HG03354 (cell line): ENCODE results near the gene SLC29A3.
"Not testable (repeated sequence)": the region's sequence is repeated elsewhere in the genome, so short reads cannot be mapped to it uniquely, and the experiment has no call there.

Experiments used
- ATAC-seq: cut with Tn5 transposase; IDR thresholded peaks from one replicate; pipeline ENCODE4 v1.9.1; 2021; ENCODE audit warnings: mild to moderate bottlenecking; ENCODE audit not compliant: unreplicated experiment, poor library complexity, severe bottlenecking

SLC29A3 gene

DNA sequence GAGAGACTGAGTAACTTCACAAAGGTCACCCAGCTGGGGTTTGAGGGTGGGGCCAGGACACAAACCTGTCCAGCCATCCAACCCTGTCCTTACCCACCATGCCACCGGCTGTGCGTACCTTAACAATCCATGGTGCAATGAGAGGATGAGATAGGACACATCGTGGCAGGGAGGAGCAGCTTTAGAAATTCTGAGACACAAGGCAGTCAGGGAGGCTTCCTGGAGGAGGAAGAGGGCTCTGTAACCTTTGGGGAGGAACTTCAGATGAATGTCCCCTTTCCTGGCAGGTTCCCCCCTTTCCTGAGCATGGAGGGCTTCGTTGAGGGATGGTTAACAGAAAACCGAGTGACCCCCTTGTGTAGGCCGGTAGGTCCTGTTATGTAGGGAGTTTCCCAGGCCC lies 35.6 kb upstream of the SLC29A3 start:
- ATAC-seq, result no peak

DNA sequence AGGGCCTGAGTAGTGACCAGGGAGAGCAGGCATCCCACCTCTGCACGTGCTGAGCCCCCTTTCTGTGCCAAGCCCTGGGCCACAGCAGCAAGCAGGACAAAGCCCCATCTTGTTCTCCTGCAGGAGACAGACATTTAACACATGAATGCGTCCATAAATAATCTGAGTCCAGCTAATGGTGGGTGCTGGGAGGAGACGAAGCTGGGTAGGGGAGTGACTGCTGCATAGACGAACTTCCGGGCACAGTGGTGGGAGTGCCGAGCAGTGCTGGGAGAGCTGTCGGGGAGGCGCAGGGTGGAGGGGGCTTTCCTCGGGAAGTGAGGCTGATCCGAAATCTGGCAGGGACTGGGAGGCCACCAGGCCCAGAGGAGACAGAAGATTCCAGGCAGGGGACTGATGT lies 35.2 kb upstream of the SLC29A3 start:
- ATAC-seq, result no peak

DNA sequence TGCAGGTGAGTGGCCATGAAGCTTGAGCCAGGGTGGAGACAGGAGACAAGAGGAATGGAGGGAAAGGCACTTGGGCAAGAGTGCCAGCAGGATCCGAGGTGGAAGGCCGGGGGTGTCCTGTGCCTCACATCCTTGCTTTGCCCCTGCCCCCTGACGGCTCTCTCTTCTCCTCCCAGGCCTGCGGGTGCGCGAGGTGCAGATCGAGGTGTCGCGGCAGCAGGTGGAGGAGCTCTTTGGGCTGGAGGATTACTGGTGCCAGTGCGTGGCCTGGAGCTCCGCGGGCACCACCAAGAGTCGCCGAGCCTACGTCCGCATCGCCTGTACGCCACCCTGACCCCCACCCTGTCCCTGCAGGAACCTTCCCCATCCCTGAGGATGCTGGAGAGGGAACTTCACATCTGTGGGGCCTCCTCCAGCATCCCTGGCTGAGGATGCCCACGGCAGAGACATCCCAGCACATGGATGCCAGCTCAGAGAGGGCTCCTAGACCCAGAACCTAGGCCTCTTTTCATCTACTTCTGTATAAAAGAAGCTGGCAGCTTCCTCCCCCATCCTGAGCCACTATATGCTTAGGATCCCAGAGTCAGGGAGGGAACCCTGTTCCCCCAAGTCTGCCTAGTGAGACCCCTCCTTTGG lies 34.4 kb upstream of the SLC29A3 start:
- ATAC-seq, result no peak

DNA sequence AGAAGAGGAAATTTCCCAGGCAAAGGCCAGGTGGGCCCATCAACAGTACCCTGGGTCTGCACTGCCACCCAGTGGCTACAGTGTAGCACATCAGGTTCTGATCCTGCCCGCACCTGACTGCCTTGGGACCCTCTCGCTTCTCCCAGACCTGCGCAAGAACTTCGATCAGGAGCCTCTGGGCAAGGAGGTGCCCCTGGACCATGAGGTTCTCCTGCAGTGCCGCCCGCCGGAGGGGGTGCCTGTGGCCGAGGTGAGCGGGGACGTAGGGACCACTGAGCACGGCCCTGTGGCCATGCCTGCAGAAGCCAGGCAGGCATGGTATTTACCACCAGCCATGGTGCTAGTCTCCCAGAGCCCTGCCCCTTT lies 33.9 kb upstream of the SLC29A3 start:
- ATAC-seq, result no peak

DNA sequence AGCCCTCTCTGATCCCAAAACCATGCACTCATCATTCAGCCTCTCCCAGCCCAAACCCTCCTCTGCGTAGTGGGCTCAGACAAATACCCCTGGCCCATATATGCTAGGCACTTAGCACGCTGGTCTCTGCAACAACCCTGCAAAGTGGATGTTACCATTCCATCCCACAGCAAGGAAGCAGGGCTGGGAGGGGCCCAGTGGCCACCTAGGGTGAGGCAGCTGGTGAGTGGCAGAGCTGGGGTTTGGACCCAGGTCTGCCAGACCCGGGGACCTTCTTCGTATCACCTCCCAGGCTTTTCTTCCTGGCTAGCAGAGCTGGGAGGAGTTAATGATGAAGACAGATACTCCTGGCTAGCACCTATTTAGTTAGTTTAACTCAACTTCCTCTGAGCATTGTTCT lies 33.1 kb upstream of the SLC29A3 start:
- ATAC-seq, result no peak

DNA sequence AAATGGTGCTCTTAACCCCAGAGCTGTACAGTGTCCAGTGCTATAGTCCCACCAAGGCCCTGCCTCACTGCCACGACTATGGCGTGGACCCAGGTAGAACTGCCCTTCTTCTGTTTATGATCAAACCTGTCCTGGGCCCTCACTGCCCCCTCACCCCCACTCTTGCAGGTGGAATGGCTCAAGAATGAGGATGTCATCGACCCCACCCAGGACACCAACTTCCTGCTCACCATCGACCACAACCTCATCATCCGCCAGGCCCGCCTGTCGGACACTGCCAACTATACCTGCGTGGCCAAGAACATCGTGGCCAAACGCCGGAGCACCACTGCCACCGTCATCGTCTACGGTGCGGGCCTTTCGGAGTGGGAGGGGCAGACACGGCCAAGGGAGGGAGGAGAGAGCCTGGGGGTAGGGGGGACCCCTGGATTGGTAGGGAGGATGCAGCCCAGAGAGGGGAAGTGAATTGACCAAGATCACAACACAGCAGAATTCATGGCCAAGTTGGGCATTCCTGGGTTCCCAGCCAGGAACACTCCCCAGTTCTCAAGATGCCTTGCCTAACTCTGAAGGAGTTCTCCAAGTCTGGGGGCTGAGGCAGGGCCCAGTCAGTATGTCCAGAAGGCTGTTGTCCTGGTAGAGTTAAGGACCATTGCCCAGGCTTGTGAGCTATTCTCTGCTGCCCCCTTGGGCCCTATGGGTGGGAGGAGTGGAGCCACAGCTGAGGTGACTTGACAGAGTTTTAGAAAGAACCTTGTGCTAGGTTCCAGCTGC lies 32.4 kb upstream of the SLC29A3 start:
- no peak for ATAC-seq

DNA sequence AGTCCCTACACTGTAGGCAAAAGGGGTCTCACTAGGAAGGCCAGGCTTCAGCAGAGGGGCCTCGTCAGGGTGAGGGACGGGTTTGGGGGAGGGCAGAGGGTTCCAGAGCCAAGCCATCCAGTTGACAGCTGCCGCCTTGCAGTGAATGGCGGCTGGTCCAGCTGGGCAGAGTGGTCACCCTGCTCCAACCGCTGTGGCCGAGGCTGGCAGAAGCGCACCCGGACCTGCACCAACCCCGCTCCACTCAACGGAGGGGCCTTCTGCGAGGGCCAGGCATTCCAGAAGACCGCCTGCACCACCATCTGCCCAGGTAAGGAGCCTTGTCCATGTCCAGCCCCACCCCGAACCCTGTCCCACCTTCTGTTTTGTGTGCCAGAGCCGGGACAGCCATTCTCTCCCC lies 31.6 kb upstream of the SLC29A3 start:
- no peak for ATAC-seq

DNA sequence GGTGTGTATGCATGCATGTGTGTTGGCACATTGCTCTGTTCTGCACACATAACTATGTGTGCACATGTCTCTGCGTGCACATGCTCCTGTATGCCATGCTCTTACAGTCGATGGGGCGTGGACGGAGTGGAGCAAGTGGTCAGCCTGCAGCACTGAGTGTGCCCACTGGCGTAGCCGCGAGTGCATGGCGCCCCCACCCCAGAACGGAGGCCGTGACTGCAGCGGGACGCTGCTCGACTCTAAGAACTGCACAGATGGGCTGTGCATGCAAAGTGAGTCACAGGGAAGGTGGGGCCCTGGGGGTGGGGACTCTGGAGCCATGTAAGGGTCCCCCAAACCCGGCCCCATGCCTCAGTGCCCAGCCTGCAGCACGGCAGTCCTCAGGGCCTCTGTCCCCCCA lies 30.6 kb upstream of the SLC29A3 start:
- ATAC-seq, result no peak

DNA sequence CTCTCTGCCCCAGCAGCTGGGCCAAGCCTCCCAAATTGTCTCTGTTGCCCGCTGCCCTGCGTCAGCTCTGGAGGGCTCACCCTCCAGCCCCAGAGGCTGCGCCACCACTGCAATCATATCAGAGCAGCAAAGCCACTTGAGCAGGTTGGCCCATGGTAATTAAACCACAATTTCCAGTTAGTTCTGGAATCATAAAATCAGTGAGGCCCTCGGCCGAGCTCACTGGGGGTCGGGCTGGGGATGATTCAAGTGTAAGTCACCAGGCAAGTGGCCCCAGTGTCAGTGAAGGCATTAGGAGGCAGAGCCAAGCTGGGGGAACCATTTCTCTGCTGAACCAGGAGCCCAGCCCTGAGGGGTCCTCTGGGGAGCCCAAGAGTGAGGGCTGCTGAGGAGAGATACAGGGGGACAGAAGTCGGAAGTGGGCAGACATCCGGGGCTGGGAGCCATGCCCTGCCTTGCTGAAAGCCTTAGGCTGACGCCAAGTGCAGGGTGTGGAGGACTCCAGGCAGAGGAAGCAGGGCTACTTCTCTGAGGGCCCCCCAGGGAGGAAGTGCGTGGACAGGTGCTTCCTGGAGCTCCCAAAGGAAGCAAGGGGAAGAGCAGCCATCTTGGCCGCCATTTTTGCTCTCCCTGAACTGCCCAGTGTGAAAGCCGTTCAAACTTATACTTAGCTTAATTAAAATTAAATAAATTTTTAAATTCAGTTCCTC lies 29.5 kb upstream of the SLC29A3 start:
- ATAC-seq, result no peak

DNA sequence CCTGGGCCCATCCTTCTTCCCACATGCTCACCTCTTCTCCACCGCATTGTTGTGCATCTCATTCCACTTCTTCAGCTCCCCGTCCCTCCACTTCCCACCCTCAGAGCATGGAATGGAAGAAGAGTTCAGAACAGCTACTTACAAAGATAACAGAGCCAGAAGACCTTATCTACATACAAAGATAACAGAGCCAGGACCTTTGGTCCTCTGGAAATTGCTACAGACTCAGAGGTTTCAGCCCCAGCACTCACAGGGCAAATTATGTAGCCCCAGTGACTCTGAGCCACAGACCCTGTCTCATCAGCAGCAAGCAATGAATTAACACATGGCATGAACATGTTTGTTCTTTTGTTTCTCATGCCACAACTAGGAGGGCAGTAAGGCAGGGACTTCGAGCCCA lies 28.7 kb upstream of the SLC29A3 start:
- ATAC-seq, result no peak

DNA sequence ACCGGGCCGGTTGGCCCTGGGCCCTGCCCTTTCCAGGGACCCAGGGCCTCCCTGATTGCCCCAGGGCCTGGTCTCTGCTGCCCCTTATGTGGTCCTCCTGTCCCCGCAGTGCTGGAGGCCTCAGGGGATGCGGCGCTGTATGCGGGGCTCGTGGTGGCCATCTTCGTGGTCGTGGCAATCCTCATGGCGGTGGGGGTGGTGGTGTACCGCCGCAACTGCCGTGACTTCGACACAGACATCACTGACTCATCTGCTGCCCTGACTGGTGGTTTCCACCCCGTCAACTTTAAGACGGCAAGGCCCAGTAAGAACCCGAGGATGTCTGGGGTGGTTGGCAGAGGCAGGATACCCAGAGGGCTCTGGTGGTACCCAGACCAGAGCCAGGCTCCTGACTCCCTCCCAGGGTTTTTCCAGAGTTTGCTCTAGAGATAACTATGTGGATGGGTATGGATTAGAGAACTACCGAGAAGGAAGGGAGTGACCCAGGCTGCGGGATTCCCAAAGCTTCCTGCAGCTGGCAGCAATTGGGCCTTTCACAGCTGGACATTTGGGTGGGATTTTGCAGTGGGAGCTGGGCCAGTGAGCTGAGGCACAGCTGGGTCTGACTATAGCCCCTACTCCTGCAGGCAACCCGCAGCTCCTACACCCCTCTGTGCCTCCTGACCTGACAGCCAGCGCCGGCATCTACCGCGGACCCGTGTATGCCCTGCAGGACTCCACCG lies 28.1 kb upstream of the SLC29A3 start:
- no peak for ATAC-seq

DNA sequence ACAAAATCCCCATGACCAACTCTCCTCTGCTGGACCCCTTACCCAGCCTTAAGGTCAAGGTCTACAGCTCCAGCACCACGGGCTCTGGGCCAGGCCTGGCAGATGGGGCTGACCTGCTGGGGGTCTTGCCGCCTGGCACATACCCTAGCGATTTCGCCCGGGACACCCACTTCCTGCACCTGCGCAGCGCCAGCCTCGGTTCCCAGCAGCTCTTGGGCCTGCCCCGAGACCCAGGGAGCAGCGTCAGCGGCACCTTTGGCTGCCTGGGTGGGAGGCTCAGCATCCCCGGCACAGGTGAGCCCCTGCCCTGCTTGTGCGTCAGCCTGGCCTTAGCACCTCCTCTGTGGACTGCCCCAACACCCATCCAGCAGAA lies 27.5 kb upstream of the SLC29A3 start:
- no peak for ATAC-seq

DNA sequence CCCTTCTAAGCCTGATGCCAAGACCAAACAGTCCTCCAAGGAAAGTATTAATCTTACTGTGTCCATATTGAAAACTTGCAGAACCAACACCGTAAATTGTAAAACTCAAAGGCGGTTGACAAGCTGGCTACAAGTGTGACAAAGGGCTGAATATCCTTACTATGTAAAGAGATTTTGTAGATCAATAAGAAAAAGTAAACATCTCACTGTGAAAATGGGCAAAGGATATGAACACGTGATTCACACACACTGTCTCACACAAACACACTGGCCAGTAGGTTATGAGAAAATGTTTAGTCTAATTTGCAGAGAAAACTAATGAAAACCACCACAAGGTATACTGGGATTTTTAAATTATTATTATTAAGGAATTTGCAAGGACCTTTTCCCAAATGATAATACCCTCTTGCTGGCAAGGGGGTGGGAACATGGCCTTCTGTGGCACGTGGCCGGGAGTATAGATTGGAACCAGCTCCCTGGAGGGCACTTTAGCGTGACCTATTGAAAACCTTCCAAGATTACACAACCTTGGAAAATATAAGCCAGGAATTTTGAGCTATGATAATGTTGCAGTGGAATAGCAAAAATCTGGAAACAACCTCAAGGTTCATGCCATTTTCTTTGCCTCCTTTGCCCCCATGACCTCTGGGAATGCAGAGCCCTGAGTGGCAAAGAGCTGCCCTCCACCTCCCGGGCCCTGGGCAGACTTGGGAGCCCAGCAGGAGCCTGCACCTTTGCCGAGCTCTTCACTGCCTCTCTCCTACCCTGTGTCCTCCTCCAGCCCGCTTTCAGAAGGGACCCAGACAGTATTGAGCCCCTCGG lies 26.2 kb upstream of the SLC29A3 start:
- no peak for ATAC-seq

DNA sequence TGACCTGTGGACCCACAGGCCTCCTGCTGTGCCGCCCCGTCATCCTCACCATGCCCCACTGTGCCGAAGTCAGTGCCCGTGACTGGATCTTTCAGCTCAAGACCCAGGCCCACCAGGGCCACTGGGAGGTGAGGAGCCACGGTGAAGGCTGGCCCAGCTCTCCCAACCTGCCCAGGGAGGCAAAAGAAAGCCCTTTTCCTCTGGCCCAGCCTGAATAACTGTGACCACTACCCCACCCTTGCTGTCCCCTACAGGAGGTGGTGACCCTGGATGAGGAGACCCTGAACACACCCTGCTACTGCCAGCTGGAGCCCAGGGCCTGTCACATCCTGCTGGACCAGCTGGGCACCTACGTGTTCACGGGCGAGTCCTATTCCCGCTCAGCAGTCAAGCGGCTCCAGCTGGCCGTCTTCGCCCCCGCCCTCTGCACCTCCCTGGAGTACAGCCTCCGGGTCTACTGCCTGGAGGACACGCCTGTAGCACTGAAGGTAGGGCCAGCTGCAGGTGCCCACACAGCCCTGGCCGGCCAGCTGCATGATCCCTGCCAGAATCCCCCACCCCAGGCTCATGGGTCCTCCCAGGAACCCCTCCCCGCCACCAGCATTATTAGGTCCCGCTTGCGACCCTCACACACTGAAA lies 25.5 kb upstream of the SLC29A3 start:
- ATAC-seq, result no peak

DNA sequence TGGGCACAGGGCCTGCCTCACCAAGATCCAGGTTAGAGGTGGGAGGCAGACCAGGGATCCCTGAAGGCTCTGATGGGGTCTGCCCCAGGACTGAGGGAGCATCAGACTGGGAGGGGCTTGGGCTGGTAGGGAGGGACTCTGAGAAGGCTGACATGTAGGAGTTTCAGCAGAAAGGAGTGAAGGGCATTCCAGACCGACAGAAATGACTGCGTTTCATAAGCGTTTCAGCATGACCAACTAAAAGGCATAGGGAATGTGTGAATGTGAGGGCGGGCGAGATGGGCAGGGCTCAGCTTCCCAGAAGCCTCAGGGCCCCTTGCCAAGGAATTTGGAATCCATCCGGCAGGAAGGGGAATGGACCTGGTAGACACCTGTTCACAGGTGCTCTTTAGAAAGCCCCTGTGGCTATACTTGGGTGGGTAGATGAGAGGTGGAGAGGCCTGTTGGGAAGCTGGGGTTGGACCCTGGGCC lies 24.9 kb upstream of the SLC29A3 start:
- no peak for ATAC-seq

DNA sequence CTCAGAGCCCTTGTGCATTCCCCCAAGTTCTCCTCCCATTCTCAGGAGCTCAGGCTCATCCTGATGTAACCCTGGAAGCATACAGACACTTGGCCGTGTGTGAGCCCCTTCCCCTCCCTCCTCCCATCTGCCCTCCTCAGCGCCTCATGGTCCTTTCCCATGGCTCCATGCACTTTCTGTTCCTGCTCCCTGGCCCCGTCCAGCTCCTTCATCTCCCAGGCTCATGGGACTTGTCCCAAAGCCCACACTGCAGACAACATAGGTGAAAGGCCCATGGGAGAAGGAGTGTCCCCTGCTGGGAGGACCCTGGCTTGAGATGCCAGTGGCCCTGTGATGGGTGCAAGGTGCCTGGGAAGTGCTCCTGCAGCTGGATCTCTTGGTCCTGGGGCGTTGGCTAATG lies 24.2 kb upstream of the SLC29A3 start:
- no peak for ATAC-seq

DNA sequence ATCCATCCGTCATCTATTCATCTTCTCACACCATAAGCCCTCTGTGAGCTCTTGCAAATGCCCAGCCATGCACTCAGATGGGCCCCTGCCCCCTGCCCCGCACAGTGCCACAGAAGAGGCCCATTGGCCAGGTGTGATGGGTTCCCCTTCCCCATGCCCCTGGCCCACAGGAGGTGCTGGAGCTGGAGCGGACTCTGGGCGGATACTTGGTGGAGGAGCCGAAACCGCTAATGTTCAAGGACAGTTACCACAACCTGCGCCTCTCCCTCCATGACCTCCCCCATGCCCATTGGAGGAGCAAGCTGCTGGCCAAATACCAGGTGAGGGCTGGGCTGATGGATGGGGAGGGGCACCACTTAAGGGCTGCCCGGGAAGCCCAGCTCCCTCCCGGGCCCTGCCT lies 23.4 kb upstream of the SLC29A3 start:
- no peak for ATAC-seq

DNA sequence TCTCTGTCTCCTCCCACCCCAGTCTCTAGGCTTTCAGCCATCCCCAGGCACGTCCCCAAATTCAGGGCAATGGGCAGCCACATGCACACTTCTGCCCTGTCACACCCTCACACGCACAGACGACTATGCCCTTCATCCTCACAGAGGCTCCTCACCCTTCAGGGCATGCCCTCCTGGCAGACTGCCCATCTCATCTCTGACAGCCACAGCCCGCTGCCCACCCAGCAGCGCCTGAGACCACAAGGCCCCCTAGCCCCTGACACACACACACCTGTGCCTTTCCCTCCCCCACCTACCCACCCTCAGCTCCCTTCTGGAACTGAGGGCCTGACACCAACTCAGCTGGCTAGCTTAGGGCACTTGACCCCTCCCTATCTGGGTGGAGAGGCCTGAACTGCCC lies 23.0 kb upstream of the SLC29A3 start:
- no peak for ATAC-seq

DNA sequence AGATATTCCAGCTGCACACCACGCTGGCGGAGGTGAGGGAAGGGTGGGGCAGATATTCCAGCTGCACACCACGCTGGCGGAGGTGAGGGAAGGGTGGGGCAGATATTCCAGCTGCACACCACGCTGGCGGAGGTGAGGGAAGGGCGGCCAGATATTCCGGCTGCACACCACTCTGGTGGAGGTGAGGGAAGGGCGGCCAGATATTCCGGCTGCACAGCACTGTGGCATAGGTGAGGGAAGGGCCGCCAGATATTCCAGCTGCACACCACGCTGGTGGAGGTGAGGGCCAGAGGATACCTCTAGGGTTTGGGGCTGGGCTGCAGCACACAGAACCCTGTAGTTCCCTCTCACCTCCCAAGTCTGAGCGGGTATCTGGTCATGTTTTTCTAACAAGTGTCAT lies 22.2 kb upstream of the SLC29A3 start:
- ATAC-seq, result not testable (repeated sequence)
